Right atrium auricular region (tissue), 2 donors: ENCODE measurements around the gene MAP3K2. TPM values are rescaled to one million over a fixed set of nuclear protein-coding genes. Genes with fewer than 3 reads are reported as not detected.
A peak's percentile ranks its signal among the peaks of the same experiment; 100 is the strongest.

Source experiments
- DNase-seq: peaks from one replicate; pipeline ENCODE4 v3.0.0-alpha.2; 2019; ENCODE audit warnings: low spot score
- H3K27ac ChIP-seq, 2 donors: fragments of 200-600 bp; sonication (generic); 1 replicate in 1 of 2; 2 replicates in 1 of 2; pipeline ENCODE4 v1.5.1; 2016 to 2019
- H3K27me3 ChIP-seq, 2 donors: fragments of 200-600 bp; sonication (generic); one replicate each; pipeline versions ENCODE4 v1.5.1 to v1.6.0; 2017 to 2019
- H3K36me3 ChIP-seq: fragments of 200-600 bp; sonication (generic); one replicate; pipeline ENCODE4 v1.5.1; 2016
- H3K4me1 ChIP-seq, 2 donors: fragments of 200-600 bp; sonication (generic); one replicate each; pipeline versions ENCODE4 v1.5.1 to v1.6.0; 2017 to 2019
- H3K4me3 ChIP-seq, 2 donors: fragments of 200-600 bp; sonication (generic); 1 replicate in 1 of 2; 2 replicates in 1 of 2; pipeline ENCODE4 v1.5.1; 2017 to 2019; ENCODE audit warnings: mild to moderate bottlenecking in 1 of 2, moderate library complexity in 1 of 2
- H3K9me3 ChIP-seq, 2 donors: fragments of 200-600 bp; sonication (generic); one replicate each; pipeline ENCODE4 v1.5.1; 2019
- CTCF ChIP-seq, 2 donors: fragments of 200-600 bp; sonication (generic); IDR thresholded peaks; one replicate each; pipeline ENCODE4 v1.5.1; 2019; ENCODE audit warnings: antibody characterized with exemption in 2 of 2
- total RNA-seq, 2 donors: library from RNA; depleted of rRNA; stranded (reverse); fragments of >200 nt; gene quantifications; one replicate each; pipeline ENCODE4 v1.1.0, GENCODE V29; 2016

The MAP3K2 gene
- total RNA-seq, 2 donors from 2014 or later: 20.5 to 20.8 TPM

- no peak for DNase-seq
- Histone ChIP-seq H3K4me3 (no peak overlapping the region), H3K27ac (no peak overlapping the region), H3K4me1 (no peaks in the 10 kb centered on the region), H3K9me3 (no peaks in the 10 kb centered on the region), H3K36me3 (peaks cover 64% of the 10 kb centered on the region), H3K27me3 (no peaks in the 10 kb centered on the region)
- TF ChIP-seq CTCF (IDR thresholded peaks at IDR 0.05): no peak
Measured at GRCh38 chr2:127309468-127309867, 78.3 kb downstream of the MAP3K2 start.

- DNase-seq: no peak
- no peak overlapping the region for H3K4me3 ChIP-seq
- no peaks in the 10 kb centered on the region for H3K9me3 ChIP-seq
- no peak for TF ChIP-seq CTCF (IDR thresholded peaks at IDR 0.05)
- H3K36me3 ChIP-seq: peaks cover 56% of the 10 kb centered on the region
- H3K27me3 ChIP-seq: no peaks in the 10 kb centered on the region
- H3K4me1 ChIP-seq: no peaks in the 10 kb centered on the region
- no peak overlapping the region for H3K27ac ChIP-seq
Measured at GRCh38 chr2:127308586-127309138, 79.1 kb downstream of the MAP3K2 start.

GRCh38 chr2:127305990-127306585, 81.7 kb downstream of the MAP3K2 start:
- no peak for DNase-seq
- H3K27me3 ChIP-seq: no peaks in the 10 kb centered on the region
- no peak overlapping the region for H3K4me3 ChIP-seq
- TF ChIP-seq CTCF (IDR thresholded peaks at IDR 0.05): no peak
- no peak overlapping the region for H3K27ac ChIP-seq
- no peaks in the 10 kb centered on the region for H3K9me3 ChIP-seq
- no peaks in the 10 kb centered on the region for H3K4me1 ChIP-seq
- H3K36me3 ChIP-seq: peaks cover 35% of the 10 kb centered on the region

GRCh38 chr2:127302168-127302567, 85.6 kb downstream of the MAP3K2 start:
- Histone ChIP-seq H3K36me3 (peaks cover 18% of the 10 kb centered on the region), H3K27ac (no peak overlapping the region), H3K4me3 (no peak overlapping the region), H3K4me1 (no peaks in the 10 kb centered on the region), H3K9me3 (no peaks in the 10 kb centered on the region), H3K27me3 (no peaks in the 10 kb centered on the region)
- no peak for DNase-seq
- TF ChIP-seq CTCF (IDR thresholded peaks at IDR 0.05): no peak

- no peak for TF ChIP-seq CTCF (IDR thresholded peaks at IDR 0.05)
- peaks cover 37% of the 10 kb centered on the region for H3K36me3 ChIP-seq
- H3K27me3 ChIP-seq: no peaks in the 10 kb centered on the region
- H3K27ac ChIP-seq: peak within 1 kb of the TSS; percentile 52 to 80
- H3K4me3 ChIP-seq: peak within 1 kb of the TSS; percentile 64 to 89
- H3K4me1 ChIP-seq: peaks cover 0 to 18% of the 10 kb centered on the region in 2 donors
- peak; percentile 71 for DNase-seq
- H3K9me3 ChIP-seq: no peaks in the 10 kb centered on the region
Measured at GRCh38 chr2:127293748-127294562, 93.8 kb downstream of the MAP3K2 start, which contains the start of gene ERCC3. Gene ERCC3, minus strand, starts transcription at chr2:127294144. Its CDS starts 63 bp downstream, at chr2:127294081.
